Caco-2 (cell line): ENCODE data around the gene ATP9B. TPM values are rescaled to one million over a fixed set of nuclear protein-coding genes. Genes with fewer than 3 reads are reported as not detected.

Experiments used
- BruUV-seq: library from RNA; stranded (reverse); fragments of 400-500 nt; replicated peaks from 2 replicates; lab custom pipeline; 2021; lab: Mats Ljungman, UMichigan
- CTCF ChIA-PET: fragments of 300-600 bp; sonication (Branson Sonifier 250); formaldehyde crosslinking; loops from one replicate; lab custom pipeline; 2022; ENCODE audit warnings: antibody characterized with exemption; lab: Charles Lee
- POLR2A ChIA-PET: fragments of 300-600 bp; sonication (Branson Sonifier 250); formaldehyde crosslinking; loops from one replicate; lab custom pipeline; 2022; ENCODE audit warnings: antibody characterized with exemption; lab: Charles Lee
- DNase-seq, 2 experiments: peaks; one replicate each; pipeline versions ENCODE4 v3.0.0 to v3.0.0-alpha.2; 2020 to 2022
- H3K27me3 ChIP-seq: replicated peaks from 2 replicates; pipeline ENCODE4 v1.6.0; 2011; ENCODE audit warnings: low read length; ENCODE audit not compliant: control insufficient read depth, insufficient read depth
- H3K36me3 ChIP-seq: 2 replicates; pipeline ENCODE4 v1.5.1; 2011; ENCODE audit warnings: low read length; ENCODE audit not compliant: control insufficient read depth, insufficient read depth
- H3K4me1 ChIP-seq: fragments of 250-450 bp; sonication (Bioruptor Pico); 2 replicates; pipeline ENCODE4 v1.5.1; 2020; ENCODE audit warnings: mild to moderate bottlenecking
- H3K4me3 ChIP-seq: 2 replicates; pipeline ENCODE4 v1.5.1; 2011; ENCODE audit warnings: low read depth, mild to moderate bottlenecking, control low read depth, low read length
- H3K9me3 ChIP-seq: fragments of 250-450 bp; sonication (Bioruptor Pico); 2 replicates; pipeline ENCODE4 v1.5.1; 2020; ENCODE audit warnings: mild to moderate bottlenecking, moderate library complexity
- H3K27ac Mint-ChIP-seq: one replicate; pipeline ENCODE4 v1.8.0; 2022; ENCODE audit warnings: mixed read lengths; ENCODE audit not compliant: unreplicated experiment
- H3K27me3 Mint-ChIP-seq: one replicate; pipeline ENCODE4 v1.8.0; 2022; ENCODE audit warnings: mixed read lengths; ENCODE audit not compliant: insufficient read depth, unreplicated experiment
- H3K36me3 Mint-ChIP-seq: one replicate; pipeline ENCODE4 v1.8.0; 2022; ENCODE audit warnings: mild to moderate bottlenecking, mixed read lengths; ENCODE audit not compliant: insufficient read depth, unreplicated experiment
- H3K4me1 Mint-ChIP-seq: one replicate; pipeline ENCODE4 v1.8.0; 2022; ENCODE audit warnings: low read depth, mixed read lengths; ENCODE audit not compliant: unreplicated experiment
- H3K4me3 Mint-ChIP-seq: one replicate; pipeline ENCODE4 v1.8.0; 2022; ENCODE audit warnings: mild to moderate bottlenecking, moderate library complexity, mixed read lengths; ENCODE audit not compliant: unreplicated experiment
- H3K9me3 Mint-ChIP-seq: one replicate; pipeline ENCODE4 v1.8.0; 2022; ENCODE audit warnings: mixed read lengths; ENCODE audit not compliant: unreplicated experiment
- CTCF ChIP-seq, 2 experiments: fragments of 200-600 bp in 1 of 2; IDR thresholded peaks; 1 replicate in 1 of 2; 2 replicates in 1 of 2; pipeline versions ENCODE4 v1.5.1 to v1.8.0; 2011 to 2022; ENCODE audit warnings: antibody characterized with exemption in 1 of 2, control low read depth in 1 of 2, inconsistent platforms in 1 of 2, low read depth in 1 of 2, low read length in 1 of 2, mild to moderate bottlenecking in 1 of 2, moderate library complexity in 1 of 2; ENCODE audit not compliant: insufficient read depth in 1 of 2, severe bottlenecking in 1 of 2, unreplicated experiment in 1 of 2
- intact Hi-C: fragments of 100-400 bp; cut with micrococcal nuclease; formaldehyde crosslinking; loops from one replicate; pipeline ENCODE4 v1.10.0; 2022; ENCODE audit not compliant: unreplicated experiment
- total RNA-seq: library from RNA; stranded (reverse); gene quantifications from 2 replicates; pipeline ENCODE4 v1.2.3, GENCODE V29; 2022

The ATP9B gene
- total RNA-seq, 1 experiment from 2014 or later: 15.8 TPM

DNA sequence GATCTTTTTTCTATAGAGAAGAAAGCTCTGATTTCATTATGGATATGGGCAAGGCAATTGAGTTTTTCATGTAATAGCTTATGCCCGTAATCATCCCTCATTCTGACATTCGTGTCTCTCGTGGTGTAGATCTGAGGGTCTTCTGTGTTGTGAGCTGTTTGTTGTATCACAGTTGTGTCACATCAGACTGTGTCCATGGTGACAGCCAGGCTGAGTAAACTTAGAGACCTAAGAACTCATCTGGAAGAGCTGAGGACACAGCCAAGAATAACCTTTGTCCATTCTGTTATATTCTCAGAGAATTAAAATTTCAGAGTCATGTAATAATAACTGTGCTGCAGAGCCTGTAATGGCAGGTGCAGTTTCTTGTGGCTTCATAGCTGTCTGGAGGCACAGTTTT lies 116.5 kb downstream of the ATP9B start:
- ChIA-PET POLR2A (no interaction called here), CTCF (no interaction called here)
- no TSS peak for BruUV-seq
- H3K36me3 Mint-ChIP-seq: no peaks in the 10 kb centered on the region
- no peaks in the 10 kb centered on the region for H3K9me3 Mint-ChIP-seq
- intact Hi-C loops: no loop called here
- TF ChIP-seq CTCF (IDR thresholded peaks at IDR 0.05; ENCODE audit: insufficient read depth in 1 of 2, low read depth in 1 of 2, low read length in 1 of 2, severe bottlenecking in 1 of 2, unreplicated experiment in 1 of 2): no peak
- no peak overlapping the region for H3K4me3 Mint-ChIP-seq
- H3K4me1 Mint-ChIP-seq: no peaks in the 10 kb centered on the region
- Histone ChIP-seq H3K27me3 (no peaks in the 10 kb centered on the region), H3K4me1 (no peaks in the 10 kb centered on the region), H3K9me3 (no peaks in the 10 kb centered on the region), H3K4me3 (no peak overlapping the region), H3K36me3 (no peaks in the 10 kb centered on the region)
- DNase-seq: no peak
- H3K27me3 Mint-ChIP-seq: no peaks in the 10 kb centered on the region
- H3K27ac Mint-ChIP-seq: no peak overlapping the region

DNA sequence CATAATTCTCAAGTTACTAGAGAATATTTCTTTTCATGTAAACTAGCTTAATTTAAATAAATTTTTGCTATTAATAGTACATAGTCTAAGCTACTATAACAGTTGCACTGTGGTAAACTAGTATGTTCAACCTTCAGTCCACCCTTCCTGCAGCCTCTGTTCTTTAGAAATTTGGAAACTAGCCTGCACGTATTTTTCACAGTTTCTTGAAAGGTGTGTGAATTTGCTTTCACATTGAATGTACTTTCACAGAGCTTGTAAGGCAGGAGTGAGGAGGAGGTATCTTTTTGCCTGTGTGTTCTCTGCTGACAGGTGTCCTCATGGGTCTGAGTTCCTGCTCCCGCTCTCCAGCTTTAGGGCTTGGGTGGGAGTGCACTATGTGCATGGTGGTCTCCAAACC lies 117.5 kb downstream of the ATP9B start:
- H3K36me3 Mint-ChIP-seq: no peaks in the 10 kb centered on the region
- CTCF ChIA-PET: no interaction called here
- BruUV-seq: no TSS peak

GRCh38 chr18:79187532-79188277 lies 118.5 kb downstream of the ATP9B start:
- Mint-ChIP-seq H3K4me3 (no peak overlapping the region), H3K27me3 (no peaks in the 10 kb centered on the region), H3K9me3 (no peaks in the 10 kb centered on the region), H3K4me1 (no peaks in the 10 kb centered on the region), H3K36me3 (no peaks in the 10 kb centered on the region), H3K27ac (no peak overlapping the region)
- no peak for DNase-seq
- Histone ChIP-seq H3K4me3 (no peak overlapping the region), H3K4me1 (no peaks in the 10 kb centered on the region), H3K27me3 (no peaks in the 10 kb centered on the region), H3K9me3 (no peaks in the 10 kb centered on the region), H3K36me3 (no peaks in the 10 kb centered on the region)
- no TSS peak for BruUV-seq
- intact Hi-C loops: no loop called here
- ChIA-PET POLR2A (no interaction called here), CTCF (no interaction called here)
- no peak for TF ChIP-seq CTCF (IDR thresholded peaks at IDR 0.05; ENCODE audit: insufficient read depth in 1 of 2, low read depth in 1 of 2, low read length in 1 of 2, severe bottlenecking in 1 of 2, unreplicated experiment in 1 of 2)

More for the DNA sequence above, 117.5 kb downstream of the ATP9B start:
- no peaks in the 10 kb centered on the region for H3K4me1 Mint-ChIP-seq
- no peaks in the 10 kb centered on the region for H3K9me3 Mint-ChIP-seq
- no peaks in the 10 kb centered on the region for H3K27me3 Mint-ChIP-seq
- H3K36me3 ChIP-seq: no peaks in the 10 kb centered on the region
- intact Hi-C loops: no loop called here
- no peaks in the 10 kb centered on the region for H3K4me1 ChIP-seq
- H3K27me3 ChIP-seq: no peaks in the 10 kb centered on the region
- no peak overlapping the region for H3K27ac Mint-ChIP-seq
- no peak for TF ChIP-seq CTCF (IDR thresholded peaks at IDR 0.05; ENCODE audit: insufficient read depth in 1 of 2, low read depth in 1 of 2, low read length in 1 of 2, severe bottlenecking in 1 of 2, unreplicated experiment in 1 of 2)
- no peak for DNase-seq
- H3K9me3 ChIP-seq: no peaks in the 10 kb centered on the region
- no peak overlapping the region for H3K4me3 Mint-ChIP-seq
- POLR2A ChIA-PET: no interaction called here
- no peak overlapping the region for H3K4me3 ChIP-seq
